RWPE2 (cell line): ENCODE data around the gene RHBDL1.

Experiments
- ATAC-seq: fragments of 200-7000 bp; cut with Tn5 transposase; 3 replicates; pipeline ENCODE4 v1.9.1; 2021; ENCODE audit warnings: low read depth
- DNase-seq: peaks from one replicate; pipeline ENCODE4 v3.0.0-alpha.2; 2020; ENCODE audit warnings: low spot score
- H3K27ac ChIP-seq: fragments of 450-650 bp; 2 replicates; pipeline ENCODE4 v1.5.1; 2017; ENCODE audit warnings: mild to moderate bottlenecking; ENCODE audit not compliant: poor library complexity, severe bottlenecking
- H3K27me3 ChIP-seq: fragments of 250-450 bp; sonication (Bioruptor Pico); 2 replicates; pipeline ENCODE4 v1.5.1; 2021; ENCODE audit warnings: mild to moderate bottlenecking, moderate library complexity; ENCODE audit not compliant: insufficient read depth, poor library complexity, severe bottlenecking
- H3K36me3 ChIP-seq: fragments of 250-450 bp; sonication (Bioruptor Pico); 2 replicates; pipeline ENCODE4 v1.5.1; 2020; ENCODE audit warnings: low read depth, mild to moderate bottlenecking, moderate library complexity
- H3K4me1 ChIP-seq: fragments of 250-450 bp; sonication (Bioruptor Pico); 2 replicates; pipeline ENCODE4 v1.5.1; 2021; ENCODE audit warnings: mild to moderate bottlenecking, moderate library complexity; ENCODE audit not compliant: insufficient read depth, poor library complexity, severe bottlenecking
- H3K4me3 ChIP-seq: fragments of 250-450 bp; sonication (Bioruptor Pico); 2 replicates; pipeline ENCODE4 v1.5.1; 2021; ENCODE audit warnings: mild to moderate bottlenecking, moderate library complexity; ENCODE audit not compliant: severe bottlenecking
- H3K9me3 ChIP-seq: fragments of 250-450 bp; sonication (Bioruptor Pico); 2 replicates; pipeline ENCODE4 v1.5.1; 2021; ENCODE audit warnings: mild to moderate bottlenecking, moderate library complexity; ENCODE audit not compliant: severe bottlenecking
- CTCF ChIP-seq: fragments of 450-650 bp; IDR thresholded peaks from one replicate; pipeline ENCODE4 v1.5.1; 2017; ENCODE audit warnings: mild to moderate bottlenecking, moderate library complexity; ENCODE audit not compliant: poor library complexity, severe bottlenecking

The RHBDL1 gene

GRCh38 chr16:695355-696089 lies 20.1 kb downstream of the RHBDL1 start:
- TF ChIP-seq CTCF: no peak
- Histone ChIP-seq H3K27me3 (no peaks in the 10 kb centered on the region), H3K4me3 (peak overlapping the region; percentile 37), H3K27ac (peak overlapping the region; percentile 48), H3K4me1 (no peaks in the 10 kb centered on the region), H3K9me3 (no peaks in the 10 kb centered on the region), H3K36me3 (no peaks in the 10 kb centered on the region)
- ATAC-seq (peak; percentile 76), DNase-seq (peak; percentile 95)

- Histone ChIP-seq H3K27ac (no peak overlapping the region), H3K4me1 (no peaks in the 10 kb centered on the region), H3K4me3 (no peak overlapping the region), H3K27me3 (no peaks in the 10 kb centered on the region), H3K36me3 (no peaks in the 10 kb centered on the region), H3K9me3 (no peaks in the 10 kb centered on the region)
- no peak for TF ChIP-seq CTCF
- ATAC-seq (no peak), DNase-seq (no peak)
Measured at GRCh38 chr16:698911-699671, 23.6 kb downstream of the RHBDL1 start.

GRCh38 chr16:700684-701584 lies 25.5 kb downstream of the RHBDL1 start:
- ATAC-seq: 0 out of 3 replicates have a peak, but pooled peaks have one; percentile 16

GRCh38 chr16:702341-702740 lies 26.9 kb downstream of the RHBDL1 start:
- H3K9me3 ChIP-seq: no peaks in the 10 kb centered on the region
- DNase-seq (no peak), ATAC-seq (no peak)
- TF ChIP-seq CTCF: no peak
- H3K36me3 ChIP-seq: no peaks in the 10 kb centered on the region
- H3K4me1 ChIP-seq: peaks cover 3% of the 10 kb centered on the region
- no peak overlapping the region for H3K27ac ChIP-seq
- no peaks in the 10 kb centered on the region for H3K27me3 ChIP-seq
- no peak overlapping the region for H3K4me3 ChIP-seq

More at GRCh38 chr16:700684-701584, 25.5 kb downstream of the RHBDL1 start:
- H3K27ac ChIP-seq: no peak overlapping the region
- DNase-seq: no peak
- no peaks in the 10 kb centered on the region for H3K36me3 ChIP-seq
- H3K27me3 ChIP-seq: no peaks in the 10 kb centered on the region
- no peaks in the 10 kb centered on the region for H3K9me3 ChIP-seq
- no peak for TF ChIP-seq CTCF
- no peaks in the 10 kb centered on the region for H3K4me1 ChIP-seq
- no peak overlapping the region for H3K4me3 ChIP-seq
